CD8-positive, alpha-beta memory T cell (primary cell): ENCODE data around the gene CHI3L2. TPM values are rescaled to one million over a fixed set of nuclear protein-coding genes. Genes with fewer than 3 reads are reported as not detected.
A peak's percentile ranks its signal among the peaks of the same experiment; 100 is the strongest.

ENCODE experiments used
- CTCF ChIA-PET: fragments of 350-600 bp; sonication (Branson Sonifier 250); formaldehyde crosslinking; loops from one replicate; lab custom pipeline; 2021; ENCODE audit warnings: antibody characterized with exemption; lab: Charles Lee
- POLR2A ChIA-PET: fragments of 350-600 bp; sonication (Branson Sonifier 250); formaldehyde crosslinking; loops from one replicate; lab custom pipeline; 2021; ENCODE audit warnings: antibody characterized with exemption; lab: Charles Lee
- DNase-seq, 5 donors: peaks; one replicate each; pipeline versions ENCODE4 v3.0.0 to v3.0.0-alpha.2; 2020 to 2022; ENCODE audit warnings: mixed read lengths in 1 of 5
- H3K27ac ChIP-seq: one replicate; pipeline ENCODE4 v1.7.0; 2013; ENCODE audit warnings: low read depth, mild to moderate bottlenecking, low read length, moderate library complexity
- H3K27me3 ChIP-seq: 2 replicates; pipeline ENCODE4 v1.7.0; 2013; ENCODE audit warnings: low read length, mild to moderate bottlenecking; ENCODE audit not compliant: insufficient read depth, poor library complexity, severe bottlenecking
- H3K36me3 ChIP-seq: 2 replicates; pipeline ENCODE4 v1.7.0; 2013; ENCODE audit warnings: mild to moderate bottlenecking, low read length, moderate library complexity; ENCODE audit not compliant: insufficient read depth
- H3K4me1 ChIP-seq: 2 replicates; pipeline ENCODE4 v1.7.0; 2013; ENCODE audit warnings: mild to moderate bottlenecking, low read length, moderate library complexity; ENCODE audit not compliant: insufficient read depth
- H3K4me3 ChIP-seq: 2 replicates; pipeline ENCODE4 v1.7.0; 2013; ENCODE audit warnings: mild to moderate bottlenecking, low read length
- H3K9me3 ChIP-seq: 2 replicates; pipeline ENCODE4 v1.7.0; 2013; ENCODE audit warnings: mild to moderate bottlenecking, low read length
- H3K27ac Mint-ChIP-seq, 8 donors: one replicate each; pipeline ENCODE4 v1.8.0; 2020 to 2021; ENCODE audit warnings: mixed read lengths in 8 of 8, mild to moderate bottlenecking in 6 of 8, inconsistent platforms in 3 of 8, moderate library complexity in 3 of 8
- H3K27me3 Mint-ChIP-seq, 2 donors: one replicate each; pipeline ENCODE4 v1.8.0; 2020 to 2021; ENCODE audit warnings: mixed read lengths in 2 of 2, mild to moderate bottlenecking in 1 of 2, moderate library complexity in 1 of 2
- H3K36me3 Mint-ChIP-seq, 3 donors: one replicate each; pipeline ENCODE4 v1.8.0; 2020 to 2021; ENCODE audit warnings: mixed read lengths in 3 of 3, inconsistent platforms in 1 of 3, mild to moderate bottlenecking in 1 of 3
- H3K4me1 Mint-ChIP-seq, 3 donors: one replicate each; pipeline ENCODE4 v1.8.0; 2020 to 2021; ENCODE audit warnings: mixed read lengths in 3 of 3, inconsistent platforms in 1 of 3, mild to moderate bottlenecking in 1 of 3
- H3K4me3 Mint-ChIP-seq, 7 donors: one replicate each; pipeline ENCODE4 v1.8.0; 2020 to 2021; ENCODE audit warnings: mixed read lengths in 7 of 7, mild to moderate bottlenecking in 6 of 7, moderate library complexity in 4 of 7, inconsistent platforms in 2 of 7
- H3K9me3 Mint-ChIP-seq, 5 donors: one replicate each; pipeline ENCODE4 v1.8.0; 2020 to 2022; ENCODE audit warnings: mixed read lengths in 5 of 5, mild to moderate bottlenecking in 3 of 5, moderate library complexity in 2 of 5, inconsistent platforms in 1 of 5
- polyA plus RNA-seq: library from polyadenylated mRNA; unstranded; fragments of 300-500 nt; fragmentation: Illumina TruSeq; gene quantifications from one replicate; pipeline ENCODE4 v1.2.3, GENCODE V29; 2021
- total RNA-seq, 2 experiments: library from RNA; stranded (reverse); gene quantifications; one replicate each; pipeline ENCODE4 v1.2.3, GENCODE V29; 2021

The CHI3L2 gene
- total and polyA plus RNA-seq, 3 experiments from 2014 or later = 1.6 to 20.8 (median 1.9) TPM

GRCh38 chr1:111221633-111222291 is 5.8 kb upstream of the CHI3L2 start:
- H3K27me3 Mint-ChIP-seq = no peaks in the 10 kb centered on the region
- CTCF ChIA-PET = interaction anchor here (0.6 to 10.7 kb wide), 11 partner anchors 10 to 440 kb away, joined by 3 to 252 read pairs (median 4); partner anchors contain the start of gene DENND2D
- H3K27ac Mint-ChIP-seq = peak overlapping the region; percentile 86 to 99 (median 97)
- no peaks in the 10 kb centered on the region for H3K27me3 ChIP-seq
- peaks cover 0 to 10% (median 0%) of the 10 kb centered on the region in 5 donors for H3K9me3 Mint-ChIP-seq
- H3K9me3 ChIP-seq = no peaks in the 10 kb centered on the region
- peak overlapping the region; percentile 67 to 92 (median 79) for H3K4me3 Mint-ChIP-seq
- no peaks in the 10 kb centered on the region for H3K36me3 ChIP-seq
- peak overlapping the region; percentile 7 for H3K27ac ChIP-seq
- H3K36me3 Mint-ChIP-seq = peaks cover 2 to 4% (median 3%) of the 10 kb centered on the region in 3 donors
- H3K4me1 Mint-ChIP-seq = peaks cover 92 to 99% (median 96%) of the 10 kb centered on the region in 3 donors
- peak in 3 of 5 donors; percentile 64 to 82 (median 72) for DNase-seq
- POLR2A ChIA-PET = interaction anchor here (0.5 to 11.1 kb wide), 4 partner anchors 22 to 227 kb away, joined by 3 to 259 read pairs (median 4); partner anchors contain the start of gene DENND2D
- peaks cover 96% of the 10 kb centered on the region for H3K4me1 ChIP-seq
- H3K4me3 ChIP-seq = peak overlapping the region; percentile 28

DNA sequence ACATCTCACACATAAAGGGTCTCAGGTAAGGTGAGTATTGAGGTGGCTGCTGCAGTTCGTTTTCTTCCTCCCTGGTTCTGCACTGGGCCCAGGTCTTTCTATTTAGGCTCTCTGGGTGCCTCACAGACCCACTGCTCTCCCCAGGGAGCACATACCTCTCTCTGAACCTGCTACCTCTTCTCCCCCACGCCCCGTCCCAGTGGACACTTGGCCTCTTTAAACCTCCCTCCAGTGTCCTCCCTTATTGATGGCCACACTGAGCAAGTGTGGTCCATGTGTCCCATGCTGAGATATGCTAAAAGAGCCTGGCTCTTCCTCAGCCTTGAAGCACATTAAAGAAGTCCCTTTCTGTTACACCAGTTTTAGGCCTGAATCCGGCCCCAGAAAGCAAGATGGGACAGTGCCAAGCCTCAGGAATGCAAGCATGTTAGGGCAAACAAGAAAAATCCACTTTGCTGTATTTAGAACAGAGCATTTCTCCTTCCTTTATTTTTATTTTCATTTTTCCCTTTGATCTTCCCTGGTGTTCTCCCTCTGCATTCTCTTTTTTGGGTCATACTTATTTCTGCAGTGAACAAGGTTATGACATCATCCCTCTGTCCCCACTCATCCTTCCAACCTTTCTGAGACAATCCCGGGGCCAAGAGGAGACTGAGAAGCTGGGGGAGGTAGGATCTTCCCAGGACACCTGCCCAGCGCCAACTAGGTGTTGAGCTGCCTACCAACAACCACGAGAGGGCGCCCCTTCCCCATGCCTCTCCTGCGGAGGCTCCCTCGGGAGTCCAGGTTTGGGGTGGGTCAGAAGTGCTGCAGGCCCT is 5.0 kb upstream of the CHI3L2 start:
- Histone ChIP-seq H3K9me3 (no peaks in the 10 kb centered on the region), H3K27ac (peak overlapping the region; percentile 7), H3K4me1 (peaks cover 96% of the 10 kb centered on the region), H3K4me3 (peak overlapping the region; percentile 28), H3K36me3 (no peaks in the 10 kb centered on the region), H3K27me3 (no peaks in the 10 kb centered on the region)
- POLR2A ChIA-PET = interaction anchor here (11.1 kb wide), 1 partner anchor 23 kb away, joined by 259 read pairs; the partner anchor contains the start of gene DENND2D
- CTCF ChIA-PET = interaction anchor here (0.5 to 10.7 kb wide), 17 partner anchors 8 to 525 kb away, joined by 3 to 252 read pairs (median 4); partner anchors contain the start of gene DENND2D
- peak overlapping the region; percentile 67 to 92 (median 79) for H3K4me3 Mint-ChIP-seq
- H3K4me1 Mint-ChIP-seq = peaks cover 92 to 99% (median 96%) of the 10 kb centered on the region in 3 donors
- DNase-seq = peak; percentile 65 to 80 (median 72)
- H3K27ac Mint-ChIP-seq = peak overlapping the region; percentile 86 to 99 (median 97)
- H3K27me3 Mint-ChIP-seq = no peaks in the 10 kb centered on the region
- H3K36me3 Mint-ChIP-seq = peaks cover 2 to 4% (median 3%) of the 10 kb centered on the region in 3 donors
- peaks cover 0 to 10% (median 0%) of the 10 kb centered on the region in 5 donors for H3K9me3 Mint-ChIP-seq

GRCh38 chr1:111223126-111223685 is 4.3 kb upstream of the CHI3L2 start:
- Histone ChIP-seq H3K9me3 (no peaks in the 10 kb centered on the region), H3K27ac (no peak overlapping the region), H3K36me3 (no peaks in the 10 kb centered on the region), H3K27me3 (no peaks in the 10 kb centered on the region), H3K4me1 (peaks cover 96% of the 10 kb centered on the region), H3K4me3 (peak overlapping the region; percentile 28)
- Mint-ChIP-seq H3K4me1 (peaks cover 92 to 99% (median 96%) of the 10 kb centered on the region in 3 donors), H3K9me3 (peaks cover 0 to 6% (median 0%) of the 10 kb centered on the region in 5 donors), H3K27me3 (peaks cover 0 to 2% of the 10 kb centered on the region in 2 donors), H3K36me3 (peaks cover 0 to 2% (median 0%) of the 10 kb centered on the region in 3 donors), H3K27ac (peak overlapping the region; percentile 86 to 99 (median 97)), H3K4me3 (peak overlapping the region; percentile 67 to 92 (median 79))
- POLR2A ChIA-PET = interaction anchor here (0.7 to 11.1 kb wide), 3 partner anchors 8 to 32 kb away, joined by 3 to 259 read pairs (median 3); partner anchors contain the start of gene DENND2D
- CTCF ChIA-PET = interaction anchor here (0.9 to 10.7 kb wide), 21 partner anchors 9 to 524 kb away, joined by 3 to 252 read pairs (median 4); partner anchors contain the start of gene DENND2D
- no peak for DNase-seq

GRCh38 chr1:111225091-111225490 is 2.4 kb upstream of the CHI3L2 start:
- Histone ChIP-seq H3K4me1 (peaks cover 94% of the 10 kb centered on the region), H3K27ac (no peak overlapping the region), H3K4me3 (peak overlapping the region; percentile 29), H3K9me3 (no peaks in the 10 kb centered on the region), H3K27me3 (no peaks in the 10 kb centered on the region), H3K36me3 (no peaks in the 10 kb centered on the region)
- H3K27me3 Mint-ChIP-seq = peaks cover 0 to 2% of the 10 kb centered on the region in 2 donors
- peaks cover 85 to 93% (median 92%) of the 10 kb centered on the region in 3 donors for H3K4me1 Mint-ChIP-seq
- peaks cover 0 to 2% (median 0%) of the 10 kb centered on the region in 5 donors for H3K9me3 Mint-ChIP-seq
- POLR2A ChIA-PET = interaction anchor here (0.8 to 1.3 kb wide), 3 partner anchors 9 to 27 kb away, joined by 3 to 4 read pairs (median 3); no protein-coding TSS in a partner anchor
- no peaks in the 10 kb centered on the region for H3K36me3 Mint-ChIP-seq
- no peak for DNase-seq
- peak overlapping the region; percentile 84 to 98 (median 94) for H3K27ac Mint-ChIP-seq
- CTCF ChIA-PET = interaction anchor here (0.8 to 3.1 kb wide), 6 partner anchors 10 to 217 kb away, joined by 3 to 17 read pairs (median 3); no protein-coding TSS in a partner anchor
- H3K4me3 Mint-ChIP-seq = peak overlapping the region; percentile 66 to 87 (median 79)

DNA sequence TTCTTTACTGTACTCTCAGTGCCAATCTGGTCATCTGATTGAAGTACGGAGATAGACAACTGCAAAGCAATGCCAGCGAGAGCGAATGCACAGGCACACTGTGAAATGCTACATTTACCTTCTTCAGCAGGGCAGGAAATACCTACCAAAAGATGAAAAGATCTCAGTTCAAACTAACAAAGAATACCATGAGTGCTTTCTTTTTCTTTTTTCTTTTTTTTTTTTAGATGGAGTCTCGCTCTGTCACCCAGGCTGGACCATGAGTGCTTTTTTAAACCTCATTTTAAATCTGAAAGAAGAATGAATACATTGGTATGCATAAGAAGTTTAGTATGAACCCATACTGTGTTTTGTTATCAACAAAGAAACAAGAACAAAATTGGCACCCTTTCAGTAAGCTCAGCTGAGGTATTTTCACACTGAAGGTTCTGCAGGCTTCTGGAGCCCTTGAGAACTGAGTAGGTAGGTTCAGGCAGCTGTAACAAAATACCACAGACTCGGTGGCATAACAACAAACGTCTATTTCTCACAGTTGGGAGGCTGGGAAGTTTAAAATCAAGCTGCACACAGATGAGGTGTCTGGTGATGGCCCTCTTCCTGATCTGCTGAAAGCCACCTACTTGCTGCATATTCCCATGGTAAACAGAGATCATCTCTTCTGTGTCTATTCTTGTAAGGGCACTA is 1.7 kb upstream of the CHI3L2 start:
- no peaks in the 10 kb centered on the region for H3K27me3 ChIP-seq
- peaks cover 0 to 2% (median 0%) of the 10 kb centered on the region in 5 donors for H3K9me3 Mint-ChIP-seq
- H3K27ac ChIP-seq = peak overlapping the region; percentile 3
- H3K4me1 Mint-ChIP-seq = peaks cover 81 to 91% (median 90%) of the 10 kb centered on the region in 3 donors
- peak overlapping the region; percentile 29 for H3K4me3 ChIP-seq
- peaks cover 0 to 2% of the 10 kb centered on the region in 2 donors for H3K27me3 Mint-ChIP-seq
- POLR2A ChIA-PET = interaction anchor here (0.7 to 1.5 kb wide), 5 partner anchors 10 to 29 kb away, joined by 3 to 5 read pairs (median 4); no protein-coding TSS in a partner anchor
- H3K27ac Mint-ChIP-seq = peak overlapping the region; percentile 84 to 98 (median 94)
- DNase-seq = peak in 2 of 5 donors; percentile 43 to 73
- H3K4me3 Mint-ChIP-seq = peak overlapping the region; percentile 66 to 87 (median 79)
- H3K9me3 ChIP-seq = no peaks in the 10 kb centered on the region
- no peaks in the 10 kb centered on the region for H3K36me3 ChIP-seq
- peaks cover 94% of the 10 kb centered on the region for H3K4me1 ChIP-seq
- CTCF ChIA-PET = interaction anchor here (0.8 to 3.1 kb wide), 10 partner anchors 11 to 223 kb away, joined by 3 to 17 read pairs (median 3); partner anchors contain the start of genes ATP5PB and WDR77
- no peaks in the 10 kb centered on the region for H3K36me3 Mint-ChIP-seq

DNA sequence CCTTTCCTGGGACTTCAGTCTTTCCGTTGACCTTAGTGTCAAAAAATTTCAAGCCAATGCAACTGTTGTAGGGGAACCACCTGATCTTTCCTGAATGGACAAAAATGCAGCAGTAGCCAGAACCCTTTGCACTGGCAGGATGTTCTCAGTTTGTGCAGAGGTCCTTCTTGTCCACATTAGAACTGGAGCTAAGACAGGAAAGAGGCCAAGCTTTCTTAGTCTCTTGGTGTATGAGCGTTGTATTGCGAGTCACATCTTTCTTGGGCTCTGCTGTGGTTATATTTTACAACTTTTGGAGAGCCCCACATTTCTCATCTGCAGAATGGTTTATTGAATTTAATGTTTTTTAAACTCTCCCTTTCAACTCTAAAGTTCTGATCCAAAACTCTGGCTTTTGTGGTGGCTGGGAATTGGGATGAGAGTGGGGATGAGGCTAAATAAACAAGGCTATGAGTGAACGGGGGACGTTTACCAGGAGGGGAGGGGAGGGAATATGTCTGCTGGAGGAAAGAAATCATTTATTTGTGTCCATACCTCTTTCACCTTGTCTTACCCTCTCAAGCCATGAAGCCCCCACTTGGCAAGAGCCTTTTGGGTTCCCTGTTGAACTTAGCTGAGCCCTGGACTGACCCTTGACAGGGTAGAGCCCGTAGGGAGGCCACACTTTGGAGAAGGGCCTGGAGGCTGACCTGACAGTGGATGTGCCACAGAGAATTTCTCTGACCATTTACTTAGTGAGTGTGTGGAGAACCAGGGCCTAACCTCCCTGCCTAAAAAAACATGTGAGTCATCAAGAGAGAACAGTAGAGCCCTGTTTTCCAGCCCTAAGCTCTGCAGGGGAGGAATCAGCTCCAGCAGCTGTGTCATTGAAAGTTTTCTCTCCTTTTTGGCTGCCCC is 586 bp downstream of the CHI3L2 start:
- POLR2A ChIA-PET = interaction anchor here (1.2 to 1.9 kb wide), 3 partner anchors 12 to 24 kb away, joined by 4 to 9 read pairs (median 6); no protein-coding TSS in a partner anchor
- Histone ChIP-seq H3K4me3 (peak overlapping the region; percentile 22), H3K27ac (no peak overlapping the region), H3K9me3 (no peaks in the 10 kb centered on the region), H3K27me3 (no peaks in the 10 kb centered on the region), H3K4me1 (peaks cover 74% of the 10 kb centered on the region), H3K36me3 (no peaks in the 10 kb centered on the region)
- no peak for DNase-seq
- Mint-ChIP-seq H3K9me3 (peaks cover 0 to 2% (median 0%) of the 10 kb centered on the region in 5 donors), H3K36me3 (peaks cover 0 to 4% (median 0%) of the 10 kb centered on the region in 3 donors), H3K27ac (peak overlapping the region; percentile 82 to 98 (median 92)), H3K4me1 (peaks cover 62 to 87% (median 83%) of the 10 kb centered on the region in 3 donors), H3K4me3 (peak overlapping the region in 6 of 7 donors; percentile 34 to 77 (median 54)), H3K27me3 (peaks cover 0 to 2% of the 10 kb centered on the region in 2 donors)
- CTCF ChIA-PET = interaction anchor here (1.2 to 1.5 kb wide), 4 partner anchors 12 to 198 kb away, joined by 3 to 6 read pairs (median 4); no protein-coding TSS in a partner anchor
